K562 (cell line): Measurements from ENCODE around the gene PPP1R1C. TPM values are rescaled to one million over a fixed set of nuclear protein-coding genes. Genes with fewer than 3 reads are reported as not detected.

ENCODE experiments used
- ATAC-seq: fragments of 200-7000 bp; cut with Tn5 transposase; 3 replicates; pipeline ENCODE4 v1.9.1; 2020; ENCODE audit warnings: moderate library complexity
- BruUV-seq: library from RNA; stranded (reverse); fragments of 400-500 nt; replicated peaks from 2 replicates; lab custom pipeline; 2021; lab: Mats Ljungman, UMichigan
- CTCF ChIA-PET: fragments of 300-600 bp; formaldehyde crosslinking; extraction: SDS; loops from one replicate; lab custom pipeline; 2021; ENCODE audit warnings: low intra/inter-chr PET ratio; lab: Yijun Ruan, JAX
- POLR2A ChIA-PET: fragments of 300-600, 350-650 bp; sonication (Branson Sonifier 250); formaldehyde crosslinking; extraction: SDS; loops from one replicate; lab custom pipeline; 2021; ENCODE audit warnings: antibody characterized with exemption, inconsistent platforms; lab: Yijun Ruan, JAX
- DNase-seq, 4 experiments: peaks; one replicate each; pipeline versions ENCODE4 v3.0.0 to v3.0.0-alpha.2; 2011 to 2018; ENCODE audit warnings: low spot score in 3 of 4, mixed read lengths in 3 of 4; ENCODE audit errors: extremely low read depth in 1 of 4
- FAIRE-seq: peaks from 2 replicates; lab custom pipeline; 2011; peaks lifted over from hg19 to GRCh38; lab: Jason Lieb, UNC
- H2AFZ ChIP-seq: 2 replicates; pipeline ENCODE4 v1.6.0; 2011; ENCODE audit warnings: low read depth, low read length, control low read depth, inconsistent platforms
- H3K27ac ChIP-seq: fragments of 200-600 bp; 3 replicates; pipeline ENCODE4 v1.8.0; 2011; ENCODE audit warnings: low read depth, mild to moderate bottlenecking, control low read depth, inconsistent platforms, low read length, moderate library complexity, mixed read lengths; ENCODE audit errors: extremely low read depth
- H3K27me3 ChIP-seq, 2 experiments: fragments of 300-600 bp in 1 of 2; 2 replicates in 1 of 2; 3 replicates in 1 of 2; pipeline versions ENCODE4 v1.6.0 to v1.8.0; 2011; ENCODE audit warnings: inconsistent platforms in 2 of 2, low read length in 2 of 2, mild to moderate bottlenecking in 1 of 2, mixed read lengths in 1 of 2, moderate library complexity in 1 of 2; ENCODE audit not compliant: control insufficient read depth in 2 of 2, insufficient read depth in 2 of 2
- H3K36me3 ChIP-seq: fragments of 300-600 bp; 3 replicates; pipeline ENCODE4 v1.8.0; 2011; ENCODE audit warnings: mild to moderate bottlenecking, low read length, inconsistent platforms; ENCODE audit not compliant: control insufficient read depth, insufficient read depth
- H3K4me1 ChIP-seq, 2 experiments: fragments of 200-600 bp in 1 of 2; replicated peaks in 1 of 2; 2 replicates in 1 of 2; 3 replicates in 1 of 2; pipeline versions ENCODE4 v1.5.1 to v1.8.0; 2011; ENCODE audit warnings: inconsistent platforms in 2 of 2, low read length in 2 of 2, mild to moderate bottlenecking in 1 of 2, mixed read lengths in 1 of 2, moderate library complexity in 1 of 2; ENCODE audit not compliant: control insufficient read depth in 2 of 2, insufficient read depth in 2 of 2
- H3K4me2 ChIP-seq: 2 replicates; pipeline ENCODE4 v1.6.1; 2011; ENCODE audit warnings: low read length, control low read depth, inconsistent platforms, mixed read lengths; ENCODE audit not compliant: insufficient read depth
- H3K4me3 ChIP-seq: fragments of 200-600 bp; sonication (generic), shearing (Covaris generic); 2 replicates; pipeline ENCODE4 v1.5.1; 2016; ENCODE audit warnings: control low read depth, inconsistent platforms
- H3K79me2 ChIP-seq: fragments of 200-600 bp; 3 replicates; pipeline ENCODE4 v1.8.0; 2011; ENCODE audit warnings: low read length, inconsistent platforms; ENCODE audit not compliant: control insufficient read depth, insufficient read depth
- H3K9ac ChIP-seq, 2 experiments: 2 replicates each; pipeline versions ENCODE4 v1.6.0 to v1.6.1; 2011; ENCODE audit warnings: low read depth in 2 of 2, low read length in 2 of 2, control low read depth in 1 of 2, inconsistent platforms in 1 of 2, mild to moderate bottlenecking in 1 of 2, mixed read lengths in 1 of 2; ENCODE audit not compliant: insufficient read depth in 1 of 2
- H3K9me1 ChIP-seq: one replicate; pipeline ENCODE4 v1.6.0; 2011; ENCODE audit warnings: inconsistent platforms, mild to moderate bottlenecking, low read length, moderate library complexity; ENCODE audit not compliant: control insufficient read depth, insufficient read depth
- H3K9me3 ChIP-seq: replicated peaks from 2 replicates; pipeline ENCODE4 v1.5.1; 2011; ENCODE audit warnings: low read depth, low read length, inconsistent platforms; ENCODE audit not compliant: control insufficient read depth, insufficient read depth
- H4K20me1 ChIP-seq: replicated peaks from 2 replicates; pipeline ENCODE4 v1.6.1; 2011; ENCODE audit warnings: low read length, inconsistent platforms, mixed read lengths; ENCODE audit not compliant: control insufficient read depth, insufficient read depth
- KAT8 ChIP-seq: fragments of 450-650 bp; IDR thresholded peaks from 2 replicates; pipeline ENCODE4 v1.6.1; 2016; ENCODE audit warnings: low read depth, mild to moderate bottlenecking
- KLF10 ChIP-seq: fragments of 250-450 bp; sonication (Bioruptor Pico); IDR thresholded peaks from 2 replicates; pipeline ENCODE4 v1.6.1; 2021; ENCODE audit warnings: matching md5 sums
- NFE2L1 ChIP-seq: fragments of 450-650 bp; IDR thresholded peaks from 2 replicates; pipeline ENCODE4 v1.6.1; 2016; ENCODE audit warnings: missing genetic modification characterization, low read depth, mild to moderate bottlenecking, missing compliant biosample characterization, moderate library complexity, borderline replicate concordance
- POLR2AphosphoS5 ChIP-seq: IDR thresholded peaks from 2 replicates; pipeline ENCODE4 v1.6.1; 2011; ENCODE audit warnings: mild to moderate bottlenecking, low read depth, low read length, moderate library complexity; ENCODE audit not compliant: control insufficient read depth, insufficient read depth
- PRPF4 ChIP-seq: fragments of 200-400 bp; formaldehyde crosslinking; IDR thresholded peaks from one replicate; pipeline ENCODE4 v1.6.1; 2017; ENCODE audit warnings: low read length, low read depth, mild to moderate bottlenecking; ENCODE audit not compliant: insufficient read depth, poor library complexity, severe bottlenecking
- WGBS: fragments of 100-300 bp; shearing (Covaris generic); methylation state at CpG from one replicate; pipeline ENCODE4 v1.1.6; 2016; ENCODE audit warnings: low coverage, mixed read lengths; ENCODE audit not compliant: insufficient coverage; ENCODE audit errors: missing lambda C conversion rate; 5-methylcytosine and 5-hydroxymethylcytosine counted together
- in situ Hi-C: fragments of 300-500 bp; cut with MboI; formaldehyde crosslinking; loops from 4 replicates; pipeline ENCODE4 v1.15.0; 2018; ENCODE audit warnings: inconsistent platforms, mixed read lengths
- intact Hi-C: fragments of 100-400 bp; cut with micrococcal nuclease; formaldehyde crosslinking; loops from 2 replicates; pipeline ENCODE4 v1.14.2; 2022
- polyA plus RNA-seq, 8 experiments: library from polyadenylated mRNA; depleted of rRNA in 4 of 8; stranded (reverse) in 5 of 8; unstranded in 3 of 8; fragments of >200 nt; fragmentation: Nextera tagmentation in 2 of 8; fragmentation: Illumina TruSeq in 1 of 8; extraction: Ambion mirVana in 2 of 8; extraction: Trizol in 1 of 8; gene quantifications; 2 replicates each; pipeline versions ENCODE4 v1.2.1 to v1.2.3, GENCODE V29; 2011 to 2014; ENCODE audit warnings: inconsistent platforms in 1 of 8, missing spikeins in 1 of 8
- total RNA-seq, 7 experiments: library from RNA; depleted of rRNA in 6 of 7; stranded (reverse); fragments of >200 nt in 6 of 7; fragmentation: Illumina TruSeq in 2 of 7; extraction: Trizol in 2 of 7; gene quantifications; 2 replicates each; pipeline versions ENCODE4 v1.2.1 to v1.2.3, GENCODE V29; 2011 to 2021; ENCODE audit warnings: low replicate concordance in 1 of 7
- TF ChIP-seq, protein P1 (sequence below): sonication (generic); formaldehyde crosslinking; IDR thresholded peaks from 2 replicates; pipeline ENCODE4 v1.8.0; 2022; ENCODE audit warnings: mild to moderate bottlenecking, missing genetic modification reagents
- TF ChIP-seq, protein P2 (sequence below), 2 experiments: fragments of 200-800 bp in 1 of 2; sonication (Bioruptor generic) in 1 of 2; sonication (generic) in 1 of 2; formaldehyde crosslinking in 1 of 2; IDR thresholded peaks in 1 of 2; conservative IDR thresholded peaks in 1 of 2; 2 replicates each; pipeline versions ENCODE4 v1.5.0 to v1.6.1; 2016 to 2020; ENCODE audit warnings: missing compliant biosample characterization in 1 of 2, missing genetic modification characterization in 1 of 2, missing genetic modification reagents in 1 of 2

PPP1R1C gene
- total and polyA plus RNA-seq, 9 of the 15 experiments (the other 6 are each of a cell fraction or from before 2014, with no cell fraction given): 0.09 to 0.64 (median 0.40) TPM; not detected in 2

DNA sequence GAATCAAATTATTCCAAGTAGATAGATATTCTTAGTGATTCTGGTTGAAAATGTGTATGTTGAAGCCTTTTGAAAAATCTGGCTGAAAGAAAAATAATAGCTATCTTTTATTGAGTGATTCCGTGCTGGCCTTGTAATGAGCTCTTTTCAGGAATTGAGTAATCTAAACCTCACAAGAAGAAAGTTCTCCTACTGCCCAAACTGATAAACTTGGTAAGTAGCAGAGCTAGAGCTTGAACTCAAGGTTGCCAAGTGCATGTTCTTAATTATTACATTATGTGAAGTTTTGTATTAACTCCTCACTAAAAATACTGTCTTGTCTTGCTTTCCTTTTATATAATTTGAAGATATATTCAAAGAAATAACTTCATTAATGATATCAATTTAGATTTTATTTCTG is 1.6 kb upstream of the PPP1R1C start:
- ATAC-seq (no peak), FAIRE-seq (no peak), DNase-seq (no peak)
- Histone ChIP-seq H3K4me2 (no peak overlapping the region), H3K9me3 (no peaks in the 10 kb centered on the region), H3K27ac (no peak overlapping the region), H3K4me3 (no peak overlapping the region), H3K36me3 (no peaks in the 10 kb centered on the region), H3K4me1 (no peaks in the 10 kb centered on the region), H3K9ac (no peak overlapping the region), H3K27me3 (no peaks in the 10 kb centered on the region), H3K79me2 (no peaks in the 10 kb centered on the region), H2AFZ (no peak overlapping the region), H4K20me1 (no peaks in the 10 kb centered on the region), H3K9me1 (no peaks in the 10 kb centered on the region)
- BruUV-seq: no TSS peak
- POLR2A ChIA-PET: no interaction called here
- TF ChIP-seq NFE2L1 (tag) (no peak), KLF10 (no peak), PRPF4 (no peak), KAT8 (no peak), POLR2AphosphoS5 (no peak)
- TF ChIP-seq, protein P1, sequence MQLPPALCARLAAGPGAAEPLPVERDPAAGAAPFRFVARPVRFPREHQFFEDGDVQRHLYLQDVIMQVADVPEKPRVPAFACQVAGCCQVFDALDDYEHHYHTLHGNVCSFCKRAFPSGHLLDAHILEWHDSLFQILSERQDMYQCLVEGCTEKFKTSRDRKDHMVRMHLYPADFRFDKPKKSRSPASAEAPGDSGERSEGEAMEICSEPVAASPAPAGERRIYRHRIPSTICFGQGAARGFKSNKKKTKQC (CRISPR knock-in tag): no peak
- TF ChIP-seq, protein P2, sequence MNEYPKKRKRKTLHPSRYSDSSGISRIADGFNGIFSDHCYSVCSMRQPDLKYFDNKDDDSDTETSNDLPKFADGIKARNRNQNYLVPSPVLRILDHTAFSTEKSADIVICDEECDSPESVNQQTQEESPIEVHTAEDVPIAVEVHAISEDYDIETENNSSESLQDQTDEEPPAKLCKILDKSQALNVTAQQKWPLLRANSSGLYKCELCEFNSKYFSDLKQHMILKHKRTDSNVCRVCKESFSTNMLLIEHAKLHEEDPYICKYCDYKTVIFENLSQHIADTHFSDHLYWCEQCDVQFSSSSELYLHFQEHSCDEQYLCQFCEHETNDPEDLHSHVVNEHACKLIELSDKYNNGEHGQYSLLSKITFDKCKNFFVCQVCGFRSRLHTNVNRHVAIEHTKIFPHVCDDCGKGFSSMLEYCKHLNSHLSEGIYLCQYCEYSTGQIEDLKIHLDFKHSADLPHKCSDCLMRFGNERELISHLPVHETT (CRISPR knock-in tag; conservative IDR thresholded peaks at IDR 0.05 in 1 of 2, IDR thresholded peaks at IDR 0.05 in 1 of 2): no peak
- in situ Hi-C loops (no loop called here), intact Hi-C loops (no loop called here)
- 0% methylated on average over 1 of the region's 1 CpG for WGBS
- CTCF ChIA-PET: no interaction called here
